C4-2B (cell line): ENCODE measurements around the gene AP1S1.

Experiments
- CTCF ChIP-seq: fragments of 450-650 bp; conservative IDR thresholded peaks from 2 replicates; pipeline ENCODE4 v1.5.1; 2017; ENCODE audit warnings: mild to moderate bottlenecking
- ZFX ChIP-seq: fragments of 450-650 bp; IDR thresholded peaks from 2 replicates; pipeline ENCODE4 v1.6.1; 2017

- TF ChIP-seq CTCF: no peak
- no peak for TF ChIP-seq ZFX
Observed at GRCh38 chr7:101119876-101120275, 34.4 kb upstream of the AP1S1 start.
